Gastrocnemius medialis (tissue), 4 donors: ENCODE measurements around the gene BMERB1.

ENCODE experiments used
- CTCF ChIP-seq, 5 experiments: fragments of 450-650 bp in 3 of 5; fragments of 200-600 bp in 2 of 5; sonication (generic) in 2 of 5; IDR thresholded peaks in 4 of 5; conservative IDR thresholded peaks in 1 of 5; 1 replicate in 4 of 5; 2 replicates in 1 of 5; pipeline ENCODE4 v1.5.1; 2016 to 2019; ENCODE audit warnings: antibody characterized with exemption in 5 of 5, mild to moderate bottlenecking in 3 of 5, moderate library complexity in 3 of 5
- POLR2A ChIP-seq, 2 donors: fragments of 450-650 bp; IDR thresholded peaks; one replicate each; pipeline ENCODE4 v1.6.1; 2017; ENCODE audit warnings: antibody characterized with exemption in 2 of 2, mild to moderate bottlenecking in 2 of 2, moderate library complexity in 2 of 2

- TF ChIP-seq CTCF (IDR thresholded peaks at IDR 0.05 in 4 of 5, conservative IDR thresholded peaks at IDR 0.05 in 1 of 5): no peak
- TF ChIP-seq POLR2A (IDR thresholded peaks at IDR 0.05): no peak
Observed at GRCh38 chr16:15519790-15520189, 85.4 kb downstream of the BMERB1 start.
